ENCODE data around the gene CAPN2. TPM values are rescaled to one million over a fixed set of nuclear protein-coding genes. Genes with fewer than 3 reads are reported as not detected.

CAPN2 gene
- total RNA-seq, 4 donors from 2014 or later = 193 to 505 (median 387) TPM

DNA sequence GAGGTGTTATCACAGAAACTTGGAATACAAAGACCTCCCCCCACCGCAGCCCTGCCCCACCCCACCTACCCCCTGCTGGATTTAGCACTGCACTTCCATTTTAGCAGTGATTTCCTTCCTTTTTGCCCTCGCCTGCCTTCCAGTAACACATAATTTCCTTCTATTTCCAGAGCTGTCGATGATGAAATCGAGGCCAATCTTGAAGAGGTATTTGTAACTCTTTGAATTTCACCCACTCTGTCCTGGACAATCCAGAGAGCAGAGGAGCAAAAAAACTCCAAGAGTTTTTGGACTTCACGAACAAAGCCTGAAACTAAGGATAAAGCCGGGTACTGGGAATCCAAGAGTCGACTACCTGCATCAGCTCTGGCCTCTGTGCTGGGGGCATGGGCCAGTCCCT, 49.1 kb downstream of the CAPN2 start:
- intact Hi-C loops (cut with DNase I; ENCODE audit: low total_unique reads) = no loop called here
- Histone ChIP-seq H3K4me1 (no peaks in the 10 kb centered on the region), H3K4me3 (no peak overlapping the region), H3K36me3 (peaks cover 0 to 55% (median 14%) of the 10 kb centered on the region in 4 donors), H3K9me3 (no peaks in the 10 kb centered on the region), H3K27ac (no peak overlapping the region), H3K27me3 (no peaks in the 10 kb centered on the region)
- in situ Hi-C loops (cut with MboI; ENCODE audit: low pct_ligation_motif_present in 1 of 4, low pct_unique_long_range_greater_than_20kb in 1 of 4, low sequenced_read_pairs in 3 of 4) = no loop called here
- no peak for DNase-seq
- TF ChIP-seq, protein P1, sequence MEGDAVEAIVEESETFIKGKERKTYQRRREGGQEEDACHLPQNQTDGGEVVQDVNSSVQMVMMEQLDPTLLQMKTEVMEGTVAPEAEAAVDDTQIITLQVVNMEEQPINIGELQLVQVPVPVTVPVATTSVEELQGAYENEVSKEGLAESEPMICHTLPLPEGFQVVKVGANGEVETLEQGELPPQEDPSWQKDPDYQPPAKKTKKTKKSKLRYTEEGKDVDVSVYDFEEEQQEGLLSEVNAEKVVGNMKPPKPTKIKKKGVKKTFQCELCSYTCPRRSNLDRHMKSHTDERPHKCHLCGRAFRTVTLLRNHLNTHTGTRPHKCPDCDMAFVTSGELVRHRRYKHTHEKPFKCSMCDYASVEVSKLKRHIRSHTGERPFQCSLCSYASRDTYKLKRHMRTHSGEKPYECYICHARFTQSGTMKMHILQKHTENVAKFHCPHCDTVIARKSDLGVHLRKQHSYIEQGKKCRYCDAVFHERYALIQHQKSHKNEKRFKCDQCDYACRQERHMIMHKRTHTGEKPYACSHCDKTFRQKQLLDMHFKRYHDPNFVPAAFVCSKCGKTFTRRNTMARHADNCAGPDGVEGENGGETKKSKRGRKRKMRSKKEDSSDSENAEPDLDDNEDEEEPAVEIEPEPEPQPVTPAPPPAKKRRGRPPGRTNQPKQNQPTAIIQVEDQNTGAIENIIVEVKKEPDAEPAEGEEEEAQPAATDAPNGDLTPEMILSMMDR (IDR thresholded peaks at IDR 0.05) = no peak
- TF ChIP-seq EP300 (IDR thresholded peaks at IDR 0.05; ENCODE audit: low read depth) (no peak), POLR2A (IDR thresholded peaks at IDR 0.05) (no peak), POLR2AphosphoS5 (IDR thresholded peaks at IDR 0.05) (no peak)
- 85 to 88% methylated on average over 7 of the region's 7 CpGs for WGBS, 2 donors (ENCODE audit: low coverage in 1 of 2)

DNA sequence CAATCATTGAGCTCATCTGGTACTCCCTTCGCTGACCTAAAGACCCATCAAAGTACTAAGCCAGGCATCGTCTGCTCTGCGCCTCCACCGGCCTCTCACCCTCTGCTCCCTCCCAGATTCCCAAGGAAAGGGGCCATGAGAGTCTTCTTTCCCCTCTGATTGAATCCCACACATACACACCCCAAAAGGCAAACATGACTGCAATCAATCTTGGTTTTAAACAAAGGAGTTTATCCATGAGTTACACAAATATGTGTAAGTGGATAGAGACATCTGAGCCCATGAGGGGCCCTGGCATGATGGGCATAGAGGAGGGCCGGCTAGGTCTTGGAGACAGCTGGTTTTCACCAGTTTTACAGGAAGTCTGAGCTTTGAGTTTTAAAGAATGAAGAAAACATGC, 50.9 kb downstream of the CAPN2 start:
- WGBS, 2 donors (ENCODE audit: low coverage in 1 of 2) = 80 to 93% methylated on average over 2 to 5 of the region's 5 CpGs
- in situ Hi-C loops (cut with MboI; ENCODE audit: low pct_ligation_motif_present in 1 of 4, low pct_unique_long_range_greater_than_20kb in 1 of 4, low sequenced_read_pairs in 3 of 4) = no loop called here
- no peak for DNase-seq

DNA sequence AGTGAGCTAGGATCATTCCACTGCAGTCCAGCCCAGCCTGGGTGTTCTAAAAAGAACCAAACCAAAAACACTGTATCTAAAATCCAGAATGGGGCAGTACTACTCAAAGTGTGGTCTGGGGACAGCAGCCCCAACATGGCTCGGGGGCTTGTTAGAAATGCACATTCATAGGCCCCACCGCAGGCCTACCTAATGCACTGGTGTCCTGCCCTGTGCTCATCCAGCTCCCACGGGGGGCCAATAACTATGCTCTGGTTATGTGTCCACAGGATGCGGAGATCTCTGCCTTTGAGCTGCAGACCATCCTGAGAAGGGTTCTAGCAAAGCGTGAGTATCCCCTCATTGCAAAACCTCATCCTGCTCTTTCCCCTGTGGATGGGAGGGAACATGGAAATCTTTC, 51.5 kb downstream of the CAPN2 start:
- WGBS, 2 donors (ENCODE audit: low coverage in 1 of 2) = 93 to 100% methylated on average over 1 to 5 of the region's 5 CpGs
- intact Hi-C loops (cut with DNase I; ENCODE audit: low total_unique reads) (no loop called here), in situ Hi-C loops (cut with MboI; ENCODE audit: low pct_ligation_motif_present in 1 of 4, low pct_unique_long_range_greater_than_20kb in 1 of 4, low sequenced_read_pairs in 3 of 4) (no loop called here)
- Histone ChIP-seq H3K36me3 (peaks cover 0 to 47% (median 14%) of the 10 kb centered on the region in 4 donors), H3K27me3 (no peaks in the 10 kb centered on the region), H3K4me3 (no peak overlapping the region), H3K27ac (no peak overlapping the region), H3K9me3 (no peaks in the 10 kb centered on the region), H3K4me1 (no peaks in the 10 kb centered on the region)
- TF ChIP-seq POLR2A (IDR thresholded peaks at IDR 0.05) = no peak
- no peak for TF ChIP-seq EP300 (IDR thresholded peaks at IDR 0.05; ENCODE audit: low read depth)
- TF ChIP-seq, protein P1 (IDR thresholded peaks at IDR 0.05) = no peak
- no peak for TF ChIP-seq POLR2AphosphoS5 (IDR thresholded peaks at IDR 0.05)
- no peak for DNase-seq

More for the DNA sequence above, 50.9 kb downstream of the CAPN2 start:
- intact Hi-C loops (cut with DNase I; ENCODE audit: low total_unique reads) = no loop called here
- TF ChIP-seq POLR2A (IDR thresholded peaks at IDR 0.05) (no peak), POLR2AphosphoS5 (IDR thresholded peaks at IDR 0.05) (no peak), EP300 (IDR thresholded peaks at IDR 0.05; ENCODE audit: low read depth) (no peak)
- TF ChIP-seq, protein P1 (IDR thresholded peaks at IDR 0.05) = no peak
- Histone ChIP-seq H3K9me3 (no peaks in the 10 kb centered on the region), H3K36me3 (peaks cover 0 to 51% (median 14%) of the 10 kb centered on the region in 4 donors), H3K4me3 (no peak overlapping the region), H3K27me3 (no peaks in the 10 kb centered on the region), H3K4me1 (no peaks in the 10 kb centered on the region), H3K27ac (no peak overlapping the region)

DNA sequence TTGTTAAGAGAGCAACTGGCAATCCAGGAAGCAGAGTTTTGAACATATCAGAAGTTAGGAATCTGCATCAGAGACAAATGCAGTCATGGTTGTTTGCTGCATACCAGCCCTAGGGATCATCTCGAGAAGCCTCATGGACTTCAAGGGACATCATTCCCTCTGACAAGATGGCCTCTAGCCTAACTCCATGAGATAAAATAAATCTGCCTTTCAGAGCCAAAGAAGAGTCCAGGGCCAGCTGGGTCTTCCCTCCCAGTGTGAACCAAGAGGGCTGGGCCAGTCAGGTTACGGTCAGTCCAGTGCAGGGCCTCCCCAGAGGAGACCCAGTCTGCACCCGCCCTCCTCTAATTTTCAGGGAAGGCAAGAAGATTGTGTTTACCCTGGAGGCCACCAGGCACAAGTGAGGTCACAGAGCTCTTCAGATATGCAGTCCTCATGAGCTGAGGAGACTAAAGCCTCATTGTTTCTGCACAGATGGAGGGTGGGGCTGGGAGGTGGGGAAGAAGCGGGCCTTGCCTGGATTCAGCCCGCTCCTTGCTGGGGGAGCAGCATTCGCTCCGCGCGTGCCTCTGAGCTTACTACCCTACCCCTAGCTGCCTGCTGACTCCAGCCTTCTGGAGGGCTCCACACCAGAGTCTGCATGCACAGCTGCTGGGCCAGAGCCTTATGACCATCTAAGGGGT, 52.8 kb downstream of the CAPN2 start:
- Histone ChIP-seq H3K4me1 (no peaks in the 10 kb centered on the region), H3K9me3 (no peaks in the 10 kb centered on the region), H3K27ac (peak overlapping the region in 2 of 4 donors; percentile 7 to 36), H3K36me3 (peaks cover 0 to 58% (median 19%) of the 10 kb centered on the region in 4 donors), H3K4me3 (no peak overlapping the region), H3K27me3 (no peaks in the 10 kb centered on the region)
- DNase-seq = peak; percentile 17
- WGBS, 2 donors (ENCODE audit: low coverage in 1 of 2) = 60 to 62% methylated on average over 2 to 9 of the region's 9 CpGs
- in situ Hi-C loops (cut with MboI; ENCODE audit: low pct_ligation_motif_present in 1 of 4, low pct_unique_long_range_greater_than_20kb in 1 of 4, low sequenced_read_pairs in 3 of 4) (no loop called here), intact Hi-C loops (cut with DNase I; ENCODE audit: low total_unique reads) (no loop called here)
- TF ChIP-seq POLR2A (IDR thresholded peaks at IDR 0.05) (no peak), POLR2AphosphoS5 (IDR thresholded peaks at IDR 0.05) (no peak), EP300 (IDR thresholded peaks at IDR 0.05; ENCODE audit: low read depth) (no peak)
- TF ChIP-seq, protein P1 (IDR thresholded peaks at IDR 0.05) = no peak
